Stimulated activated CD8-positive, alpha-beta memory T cell treated with anti-CD3 and anti-CD28 coated beads, Interleukin-15, amount 100 ng/mL, for 24 hours (primary cell): ENCODE results near the gene CRACR2A.

Experiments used
- DNase-seq: peaks from one replicate; pipeline ENCODE4 v3.0.0-alpha.2; 2020; ENCODE audit warnings: low read depth

The CRACR2A gene

GRCh38 chr12:3595721-3596120 lies 157.2 kb downstream of the CRACR2A start:
- DNase-seq, result no peak

GRCh38 chr12:3594966-3595365 lies 157.9 kb downstream of the CRACR2A start:
- DNase-seq, result no peak

- DNase-seq, result no peak
Measured at GRCh38 chr12:3593906-3594483, 158.9 kb downstream of the CRACR2A start.

DNA sequence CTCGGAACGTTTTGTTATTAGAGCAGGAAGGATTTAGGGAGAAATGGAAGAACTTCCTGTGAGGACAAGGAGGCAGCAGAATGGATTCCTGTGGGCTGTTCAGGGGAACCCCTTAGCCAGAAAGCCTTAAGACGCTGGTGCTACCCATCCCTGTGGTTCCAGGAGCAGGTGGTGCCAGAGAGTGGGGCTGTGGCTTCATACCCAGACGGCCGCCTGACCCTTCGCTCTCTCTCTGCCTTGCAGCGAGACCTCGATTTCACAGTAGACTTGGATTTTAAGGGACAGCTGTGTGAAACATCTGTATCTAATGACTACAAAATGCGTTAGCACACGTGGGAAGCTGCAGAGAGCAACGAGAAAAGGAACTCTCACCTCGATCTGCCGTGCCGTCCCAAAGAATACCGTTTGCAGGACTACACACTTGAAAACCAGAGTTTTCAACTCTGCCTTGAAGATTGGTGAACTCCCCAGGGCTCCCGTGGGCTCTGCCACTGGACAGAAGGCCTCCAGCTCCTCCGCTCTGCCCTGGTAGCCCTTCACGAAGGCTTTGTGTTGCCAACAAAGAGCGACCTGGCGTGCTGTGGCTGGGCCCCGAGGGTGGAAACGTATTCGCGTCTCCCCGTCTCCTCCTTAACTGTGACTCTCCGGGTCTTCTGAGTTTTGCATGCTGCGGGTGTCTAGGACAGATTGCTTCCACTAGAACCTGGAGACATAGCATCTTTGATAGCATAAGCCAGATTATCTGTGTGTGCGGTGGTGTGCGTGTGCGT lies 159.9 kb downstream of the CRACR2A start:
- DNase-seq, result no peak

- no peak for DNase-seq
Measured at GRCh38 chr12:3589745-3590144, 163.2 kb downstream of the CRACR2A start.

GRCh38 chr12:3587402-3588013 lies 165.4 kb downstream of the CRACR2A start:
- no peak for DNase-seq

DNA sequence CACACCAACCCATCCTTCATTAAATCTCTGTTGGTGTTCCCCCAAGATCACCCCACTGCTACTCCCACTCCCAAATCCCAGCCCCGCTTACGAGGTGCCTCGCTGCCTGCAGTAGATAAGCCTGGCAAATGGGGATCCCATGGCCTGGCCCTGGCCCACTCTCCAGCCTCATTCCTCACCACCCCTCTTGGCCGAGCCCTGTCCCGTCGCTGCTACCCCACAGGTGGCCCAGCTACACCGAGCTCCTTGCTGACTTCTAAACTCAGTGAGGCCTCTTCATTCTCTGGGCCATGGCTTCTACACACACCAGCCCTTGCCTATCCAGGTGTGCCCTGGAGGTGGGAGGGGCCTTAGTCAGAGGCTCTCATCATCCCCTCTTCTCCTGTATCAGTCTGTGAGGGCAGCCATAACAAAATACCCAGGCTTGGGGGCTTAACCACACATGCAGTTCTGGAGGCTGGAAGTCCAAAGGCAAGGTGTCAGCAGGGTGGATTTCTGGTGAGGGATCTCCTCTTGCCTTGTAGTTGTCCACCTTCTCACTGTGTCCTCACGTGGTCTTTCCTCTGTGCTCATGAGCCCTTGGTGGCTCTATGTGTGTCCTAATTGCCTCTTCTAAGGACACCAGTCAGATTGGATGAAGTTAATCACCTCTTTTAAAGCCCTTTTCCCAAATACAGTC lies 169.1 kb downstream of the CRACR2A start:
- no peak for DNase-seq

DNA sequence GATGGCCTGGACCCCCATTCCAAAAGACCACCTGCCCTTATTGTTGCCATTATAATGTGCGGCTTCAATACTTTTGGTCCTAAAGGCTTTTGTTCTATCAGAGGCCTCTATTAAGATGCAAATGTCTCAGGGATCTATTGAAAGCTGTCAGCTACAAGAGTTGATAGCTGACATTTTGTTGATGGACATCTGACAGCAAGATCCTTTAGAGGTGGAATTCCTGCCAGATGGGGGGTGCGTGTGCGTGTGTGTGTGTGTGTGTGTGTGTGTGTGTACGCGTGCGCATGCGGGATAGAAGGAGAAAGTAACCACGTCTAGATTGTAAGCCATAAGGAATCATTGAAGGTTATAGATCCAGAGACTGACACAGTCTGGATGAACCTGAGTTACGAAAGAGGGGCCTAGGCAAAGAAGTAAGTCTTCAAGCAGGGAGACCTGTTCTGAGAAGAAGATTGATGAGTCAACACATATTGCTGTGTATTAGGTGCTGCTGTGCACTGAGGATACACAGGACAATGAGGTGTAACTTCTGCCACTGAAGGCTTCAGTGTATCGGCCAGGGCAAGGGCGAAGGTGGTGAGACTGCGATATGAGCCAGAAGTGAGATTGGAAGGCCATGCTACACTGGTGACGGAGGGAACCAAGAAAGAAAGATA lies 172.7 kb downstream of the CRACR2A start:
- no peak for DNase-seq

DNA sequence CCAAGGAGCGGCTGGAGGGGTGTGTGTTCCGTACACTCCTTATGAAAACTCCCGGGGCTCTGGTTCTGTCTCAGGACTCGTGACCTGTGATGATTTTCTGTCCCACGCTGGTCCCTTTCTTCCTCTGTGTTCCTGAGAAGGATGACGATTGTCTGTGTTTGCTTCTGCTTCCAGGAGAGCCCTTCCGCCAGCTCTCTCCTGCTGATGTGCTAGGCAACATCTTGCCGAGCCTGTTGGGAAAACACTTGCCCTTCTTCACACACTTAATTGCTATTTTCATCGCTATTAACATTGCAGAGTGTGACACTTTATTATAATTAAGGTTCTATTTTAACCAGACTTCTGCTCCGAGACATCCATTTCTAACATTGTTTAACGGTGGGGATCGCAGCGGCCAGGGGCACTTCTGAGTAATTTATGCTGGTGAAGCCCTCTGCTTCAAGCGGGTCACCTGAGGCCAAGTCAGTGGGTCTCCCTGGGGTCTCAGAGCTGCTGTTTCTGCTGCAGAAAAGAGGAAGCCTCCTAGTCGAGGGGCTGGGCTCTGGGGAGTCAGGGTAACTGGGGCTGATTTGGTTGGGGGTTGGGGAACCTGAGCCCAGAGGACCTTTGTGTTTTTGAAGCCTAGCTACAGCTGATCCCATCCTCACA lies 173.3 kb downstream of the CRACR2A start:
- no peak for DNase-seq

DNA sequence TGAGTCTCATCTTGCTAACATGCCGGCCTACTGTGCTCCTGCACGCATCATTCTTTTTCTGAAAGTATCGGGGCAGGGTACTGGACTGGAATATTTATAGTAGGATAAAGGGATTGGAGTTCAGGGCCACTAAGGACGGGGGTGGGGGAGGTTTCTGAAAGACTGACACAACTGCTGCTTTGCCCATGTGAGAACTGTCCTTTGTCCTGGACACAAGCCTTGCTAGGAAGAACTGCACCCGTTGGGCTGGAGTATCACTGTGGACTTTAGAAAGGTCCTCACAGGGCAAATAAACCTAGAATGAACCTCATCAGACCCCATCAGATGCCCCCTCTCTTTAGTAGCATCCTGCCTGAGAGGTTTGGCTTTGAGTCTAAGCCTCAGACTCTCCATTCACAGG lies 174.4 kb downstream of the CRACR2A start:
- DNase-seq, result no peak

GRCh38 chr12:3576891-3577290 lies 176.0 kb downstream of the CRACR2A start:
- no peak for DNase-seq

DNA sequence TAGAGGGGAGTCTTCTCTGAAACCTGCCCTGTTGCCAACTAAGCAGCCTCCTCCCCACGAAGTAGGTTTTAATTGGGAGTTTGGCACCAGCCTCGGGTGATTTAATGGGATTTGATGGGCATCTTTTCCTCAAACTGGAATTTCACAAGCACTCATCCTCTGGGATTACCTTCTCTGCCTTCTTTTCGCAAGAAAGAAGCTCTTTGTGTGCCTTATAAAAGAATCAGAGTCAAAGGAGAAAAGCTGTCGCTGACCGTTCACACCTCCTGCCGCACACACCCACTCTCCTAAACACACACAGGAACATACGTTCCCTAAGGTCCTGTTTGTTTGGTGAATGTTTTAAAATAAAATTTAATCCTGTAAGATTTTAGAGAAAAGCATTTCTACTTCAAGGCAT lies 177.9 kb downstream of the CRACR2A start:
- DNase-seq, result no peak

DNA sequence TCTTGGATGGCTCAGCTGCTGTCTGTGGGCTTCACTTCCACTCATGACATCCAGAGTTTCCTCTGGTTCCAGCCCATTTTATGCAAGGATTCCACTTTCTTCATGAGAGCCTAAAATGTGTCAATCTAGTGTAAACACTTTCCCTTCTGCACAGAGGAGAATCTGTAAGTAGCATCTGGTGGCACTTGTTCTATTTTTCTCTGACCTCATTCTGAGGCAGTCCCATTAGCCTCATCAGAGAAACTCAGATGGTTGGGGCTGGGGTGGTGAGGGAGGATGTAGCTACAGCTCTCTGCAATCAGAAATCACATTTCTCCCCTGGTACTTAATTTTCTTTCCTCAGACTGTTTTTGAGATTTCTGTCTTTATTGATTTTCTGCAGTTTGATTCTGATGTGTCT lies 180.3 kb downstream of the CRACR2A start:
- DNase-seq, result no peak

GRCh38 chr12:3571724-3572123 lies 181.2 kb downstream of the CRACR2A start:
- no peak for DNase-seq

- DNase-seq, result no peak
Measured at GRCh38 chr12:3571323-3571722, 181.6 kb downstream of the CRACR2A start.

DNA sequence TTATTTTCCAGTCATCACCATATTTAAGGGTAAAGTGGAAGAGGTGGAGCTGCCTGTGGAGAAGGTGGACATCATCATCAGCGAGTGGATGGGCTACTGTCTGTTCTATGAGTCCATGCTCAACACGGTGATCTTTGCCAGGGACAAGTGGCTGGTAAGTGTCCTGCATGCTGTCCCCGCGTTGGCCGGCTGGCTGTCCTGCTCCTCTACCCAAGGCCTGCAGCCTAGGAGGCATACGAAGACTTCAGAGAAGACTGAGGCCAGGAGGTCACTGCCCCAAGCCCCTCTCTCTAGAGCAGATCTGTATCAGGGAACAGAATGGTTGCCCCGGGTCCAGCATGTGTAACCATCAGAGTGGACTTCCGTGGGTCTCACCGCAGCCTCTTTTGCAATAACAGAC lies 184.2 kb downstream of the CRACR2A start:
- DNase-seq, result no peak

GRCh38 chr12:3565985-3566384 lies 186.9 kb downstream of the CRACR2A start:
- DNase-seq, result no peak
